H1 (cell line): ENCODE measurements around the gene IFNL1. TPM values are rescaled to one million over a fixed set of nuclear protein-coding genes. Genes with fewer than 3 reads are reported as not detected.

Source experiments
- CREB1 ChIP-seq: IDR thresholded peaks from 2 replicates; pipeline ENCODE4 v1.6.1; 2012; ENCODE audit warnings: inconsistent platforms
- EP300 ChIP-seq, 2 experiments: IDR thresholded peaks; 1 replicate in 1 of 2; 2 replicates in 1 of 2; pipeline ENCODE4 v1.6.1; 2011 to 2012; ENCODE audit warnings: low read depth in 2 of 2, low read length in 2 of 2, mild to moderate bottlenecking in 2 of 2, borderline replicate concordance in 1 of 2, inconsistent platforms in 1 of 2, moderate library complexity in 1 of 2
- HDAC6 ChIP-seq: IDR thresholded peaks from one replicate; pipeline ENCODE4 v1.7.1; 2012; ENCODE audit warnings: low read depth, mild to moderate bottlenecking, inconsistent platforms, low read length, moderate library complexity
- polyA plus RNA-seq, 7 experiments: library from polyadenylated mRNA; depleted of rRNA in 3 of 7; stranded (reverse) in 5 of 7; unstranded in 2 of 7; fragments of >200 nt in 5 of 7; fragments of 200-250 nt in 2 of 7; gene quantifications; 1 replicate in 5 of 7; 2 replicates in 1 of 7; 4 replicates in 1 of 7; pipeline versions ENCODE4 v1.2.1 to v1.2.3, GENCODE V29; 2011 to 2013; ENCODE audit warnings: missing spikeins in 2 of 7, mixed read lengths in 2 of 7
- total RNA-seq: library from RNA; stranded (reverse); fragmentation: NEBNext Ultra II Directional; extraction: Animal tissue kit (Norgen Biotek cat#: 25700); gene quantifications from 2 replicates; pipeline ENCODE4 v1.2.1, GENCODE V29; 2021

Gene IFNL1
- total and polyA plus RNA-seq, 2 of the 8 experiments (the other 6 are each of a cell fraction or from before 2014, with no cell fraction given), result not detected

GRCh38 chr19:39304185-39304513 is 7.9 kb downstream of the IFNL1 start (continued):
- TF ChIP-seq CREB1, result no peak
- no peak for TF ChIP-seq HDAC6
- TF ChIP-seq EP300 (IDR thresholded peaks at IDR 0.05; ENCODE audit: borderline replicate concordance in 1 of 2, low read depth in 2 of 2, low read length in 2 of 2), result no peak
